Posterior cingulate gyrus (tissue), 11 donors: ENCODE data around the gene SLC38A1.
"Not testable (repeated sequence)": the region's sequence is repeated elsewhere in the genome, so short reads cannot be mapped to it uniquely, and the experiment has no call there.

Source experiments
- DNase-seq, 10 donors: peaks; one replicate each; pipeline versions ENCODE4 v3.0.0 to v3.0.0-alpha.2; 2020 to 2021; ENCODE audit warnings: mixed read lengths in 3 of 10
- intact Hi-C: fragments of 100-400 bp; cut with DNase I; formaldehyde crosslinking; loops from one replicate; pipeline ENCODE4 v1.15.1; 2023

The SLC38A1 gene

GRCh38 chr12:46209914-46210872 is 58.6 kb downstream of the SLC38A1 start:
- DNase-seq: no peak
- intact Hi-C loops: no loop called here

GRCh38 chr12:46209170-46209569 is 59.7 kb downstream of the SLC38A1 start:
- intact Hi-C loops: no loop called here
- DNase-seq: no peak

DNA sequence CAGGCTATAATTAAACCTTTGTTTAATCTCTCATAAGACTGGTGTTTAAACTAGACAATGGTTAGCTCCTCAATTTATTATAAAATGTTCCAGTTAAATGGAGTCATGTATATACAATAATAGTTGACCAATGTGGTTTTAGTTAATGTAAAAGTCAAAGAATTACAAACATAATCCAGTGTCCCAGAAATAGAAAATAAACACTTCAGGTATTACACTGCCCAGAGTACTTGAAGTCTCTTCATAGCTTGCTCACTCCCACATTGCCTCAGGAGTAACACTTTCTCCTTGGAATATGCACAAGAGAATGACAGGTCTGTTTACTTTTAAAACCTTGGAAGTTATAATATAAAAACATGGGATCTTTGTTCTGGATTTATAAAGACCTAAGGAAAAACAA is 60.5 kb downstream of the SLC38A1 start:
- DNase-seq: no peak
- intact Hi-C loops: no loop called here

DNA sequence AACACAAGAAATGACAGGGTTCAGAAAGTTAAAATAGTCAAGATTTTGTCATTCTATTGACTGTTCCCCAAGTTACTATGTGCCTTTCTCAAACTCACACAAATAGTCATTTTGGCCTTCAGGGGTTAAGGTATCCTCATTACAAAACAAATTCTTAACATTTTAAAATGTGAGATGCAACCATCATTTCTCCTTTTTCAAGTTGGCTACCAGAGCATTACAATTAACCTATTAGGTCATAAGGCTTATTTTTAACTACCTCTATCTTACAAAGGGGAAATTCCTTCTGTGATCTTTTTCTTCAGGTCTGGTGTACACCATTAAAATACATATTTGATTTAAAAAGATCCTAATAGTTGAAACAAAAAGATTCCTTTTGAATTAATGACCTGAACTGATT is 61.2 kb downstream of the SLC38A1 start:
- DNase-seq: no peak
- intact Hi-C loops: no loop called here

DNA sequence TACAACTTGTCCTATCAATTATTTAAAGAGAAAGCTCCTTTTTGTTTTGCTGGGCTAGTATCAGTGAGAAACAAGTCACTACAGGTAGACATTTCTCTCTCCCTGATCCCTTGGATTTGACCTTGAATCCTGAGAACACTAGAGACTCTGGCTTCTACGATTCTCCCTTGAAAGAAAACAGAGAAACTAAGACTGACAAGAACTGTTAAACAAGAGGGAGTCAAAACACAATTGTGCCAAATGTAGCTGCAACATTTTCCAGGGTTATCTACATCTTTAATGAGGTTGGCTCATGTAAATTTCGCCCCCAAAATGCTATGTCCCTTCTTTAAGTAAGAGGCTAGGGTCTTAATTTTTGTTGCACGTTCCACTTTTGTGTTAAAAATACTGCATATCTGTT is 62.4 kb downstream of the SLC38A1 start:
- no peak for DNase-seq
- intact Hi-C loops: no loop called here

GRCh38 chr12:46205294-46205693 is 63.5 kb downstream of the SLC38A1 start:
- no peak for DNase-seq
- intact Hi-C loops: no loop called here

DNA sequence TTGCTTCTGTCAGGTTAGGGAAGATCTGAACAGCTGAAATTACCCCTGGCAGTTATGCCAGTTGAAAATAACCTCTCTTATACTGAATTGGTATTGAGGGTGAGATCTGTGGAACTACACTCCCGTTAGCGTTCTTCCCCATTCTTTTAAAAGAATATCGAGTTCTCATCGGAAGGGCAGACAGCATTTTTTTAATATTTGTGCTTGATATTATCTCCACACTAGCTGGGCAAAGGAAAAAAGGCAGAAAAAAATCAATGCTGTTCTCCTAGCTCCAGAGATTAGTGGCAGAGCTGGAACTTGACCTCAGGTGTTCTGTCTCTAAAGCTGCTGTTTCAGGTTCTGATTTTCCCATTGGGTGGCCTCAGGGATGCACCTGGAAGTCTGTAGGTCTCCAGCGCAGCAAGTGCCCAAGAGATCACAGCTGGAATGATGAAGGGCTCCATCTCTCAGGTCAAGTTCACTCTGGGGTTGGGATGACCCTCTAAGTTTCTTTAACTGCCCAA is 67.5 kb downstream of the SLC38A1 start:
- intact Hi-C loops: no loop called here
- no peak for DNase-seq

DNA sequence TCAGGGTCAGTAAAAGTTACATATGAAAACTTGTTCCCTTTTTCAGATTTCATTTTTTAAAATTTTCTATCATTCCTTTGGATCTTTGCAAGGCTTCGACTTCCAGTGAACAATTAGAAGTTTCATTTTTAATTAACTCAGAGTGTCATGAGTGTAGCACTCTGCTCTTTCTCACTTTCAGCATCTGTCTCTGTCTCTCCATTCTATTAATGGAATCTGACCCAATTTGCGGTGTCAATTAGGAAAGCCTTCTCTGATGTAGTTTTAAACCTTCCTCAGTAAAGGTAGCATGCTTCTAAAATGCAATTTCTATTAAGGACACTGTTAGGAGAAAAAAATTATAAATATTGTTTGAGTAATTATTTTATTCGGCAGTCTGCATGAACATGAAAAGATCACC is 68.3 kb downstream of the SLC38A1 start:
- DNase-seq: no peak
- intact Hi-C loops: no loop called here

GRCh38 chr12:46198913-46199312 is 69.9 kb downstream of the SLC38A1 start:
- intact Hi-C loops: no loop called here
- DNase-seq: no peak

- DNase-seq: no peak
- intact Hi-C loops: no loop called here
These were observed 71.0 kb downstream of the SLC38A1 start for GRCh38 chr12:46197883-46198282.

GRCh38 chr12:46190533-46190932 is 78.3 kb downstream of the SLC38A1 start:
- intact Hi-C loops, DNase-seq: not testable (repeated sequence)

GRCh38 chr12:46188170-46188569 is 80.7 kb downstream of the SLC38A1 start:
- no peak for DNase-seq
- intact Hi-C loops: no loop called here

DNA sequence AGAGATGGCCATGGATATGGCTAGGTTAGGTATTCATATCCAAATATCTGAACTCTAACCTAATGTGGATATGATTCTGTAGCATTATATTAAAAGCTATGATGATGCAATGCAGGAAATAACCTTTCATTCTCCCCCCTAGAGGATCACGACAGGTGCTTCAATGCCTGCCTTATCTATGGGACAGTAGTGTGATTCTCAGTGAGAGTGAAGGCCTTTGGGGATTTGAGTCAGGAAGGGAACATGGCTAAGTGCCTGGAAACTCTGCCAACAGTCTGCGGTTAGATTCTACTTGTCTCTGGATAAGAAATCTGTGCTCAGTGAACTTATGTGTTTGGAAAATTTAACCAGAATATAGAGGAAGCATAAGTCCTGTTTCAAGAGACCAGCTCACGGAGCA is 81.8 kb downstream of the SLC38A1 start:
- peak in 2 of 10 donors; percentile 11 to 16 for DNase-seq
- intact Hi-C loops: no loop called here

DNA sequence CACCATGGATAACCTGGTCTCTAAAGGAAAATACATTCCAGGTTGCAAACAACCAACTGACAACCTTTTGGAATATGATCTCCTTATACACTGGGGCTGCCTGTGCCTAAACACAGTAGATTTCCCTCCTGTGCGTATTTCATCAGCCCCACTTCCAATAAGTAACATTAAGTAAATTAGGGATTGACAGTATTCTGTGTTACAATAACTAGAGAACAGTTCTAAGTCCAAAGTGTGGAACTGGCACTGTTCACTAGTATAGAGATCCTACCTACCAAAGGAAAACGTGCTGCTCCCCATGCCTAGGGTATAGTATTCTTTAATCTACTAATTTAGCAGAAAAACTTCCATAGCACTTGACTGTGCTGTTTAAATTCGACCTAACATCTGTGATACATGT is 82.8 kb downstream of the SLC38A1 start:
- DNase-seq: no peak

DNA sequence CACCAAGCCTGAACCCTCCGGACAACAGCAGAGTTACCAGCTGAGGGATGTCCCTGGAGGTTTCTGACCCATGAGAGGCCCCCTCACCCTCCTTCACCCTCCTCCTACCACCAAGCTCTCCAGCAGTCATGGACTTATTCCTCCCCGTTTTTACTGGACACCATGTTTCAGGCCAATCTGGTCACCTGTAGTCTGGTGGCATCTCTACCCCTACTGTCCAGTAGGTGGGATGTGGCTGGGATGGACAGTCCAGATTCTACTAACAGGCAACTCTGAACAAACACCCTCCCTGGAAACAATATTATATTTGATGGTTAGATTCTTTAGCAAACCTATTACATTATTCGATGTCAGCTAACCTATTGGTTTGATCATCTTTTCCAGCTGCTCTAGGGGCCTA is 83.2 kb downstream of the SLC38A1 start:
- no peak for DNase-seq

More for the DNA sequence above, 82.8 kb downstream of the SLC38A1 start:
- intact Hi-C loops: no loop called here

GRCh38 chr12:46184798-46185595 is 83.8 kb downstream of the SLC38A1 start:
- DNase-seq: no peak
- intact Hi-C loops: no loop called here

More for the DNA sequence above, 83.2 kb downstream of the SLC38A1 start:
- intact Hi-C loops: no loop called here

DNA sequence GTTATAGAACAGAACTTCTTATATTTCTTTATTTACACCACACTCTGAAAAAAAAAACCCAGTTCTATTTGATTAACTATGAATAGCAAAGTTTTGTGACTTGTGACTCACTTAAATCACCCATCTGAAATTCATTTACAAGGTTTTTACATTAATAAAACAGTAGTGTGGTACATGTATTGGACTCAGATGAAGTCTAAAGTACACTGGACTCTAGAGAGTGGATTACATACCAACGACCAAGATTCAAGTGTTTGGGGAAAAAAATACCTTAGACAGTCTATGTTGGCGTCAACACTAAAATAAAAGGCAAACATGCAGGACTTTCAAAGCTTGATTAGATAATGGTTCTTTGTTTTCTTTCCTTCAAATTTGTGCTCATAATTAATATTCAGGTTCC is 85.7 kb downstream of the SLC38A1 start:
- intact Hi-C loops: no loop called here
- no peak for DNase-seq

GRCh38 chr12:46181465-46181864 is 87.4 kb downstream of the SLC38A1 start:
- intact Hi-C loops: no loop called here

GRCh38 chr12:46179693-46180452 is 89.0 kb downstream of the SLC38A1 start:
- intact Hi-C loops: no loop called here
- no peak for DNase-seq

More at GRCh38 chr12:46181465-46181864, 87.4 kb downstream of the SLC38A1 start:
- DNase-seq: no peak

- no peak for DNase-seq
- intact Hi-C loops: no loop called here
These were observed 90.8 kb downstream of the SLC38A1 start for GRCh38 chr12:46177837-46178608.
